RWPE1 (cell line): ENCODE measurements around the gene DNAJA4.

Experiments used
- CTCF ChIA-PET: fragments of 350-600 bp; sonication (Branson Sonifier 250); formaldehyde crosslinking; extraction: SDS; loops from one replicate; lab custom pipeline; 2021; lab: Yijun Ruan, JAX
- POLR2A ChIA-PET: fragments of 400-600 bp; formaldehyde crosslinking; extraction: SDS; loops from one replicate; lab custom pipeline; 2020; ENCODE audit warnings: antibody characterized with exemption; ENCODE audit not compliant: low non-redundant PET; lab: Yijun Ruan, JAX
- DNase-seq: peaks from one replicate; pipeline ENCODE4 v3.0.0; 2012; ENCODE audit warnings: low spot score
- H3K27ac ChIP-seq: fragments of 450-650 bp; 2 replicates; pipeline ENCODE4 v1.5.1; 2017
- CTCF ChIP-seq: fragments of 450-650 bp; conservative IDR thresholded peaks from 2 replicates; pipeline ENCODE4 v1.5.1; 2017; ENCODE audit warnings: low read depth, mild to moderate bottlenecking

The DNAJA4 gene

GRCh38 chr15:78264304-78265136 is at the start of gene DNAJA4:
DNAJA4 (plus strand) TSS chr15:78264562; CDS start chr15:78264764, 202 bp downstream.
- ChIA-PET CTCF (interaction anchor here (0.7 kb wide), 1 partner anchor 11 kb away, joined by 3 read pairs; no protein-coding TSS in a partner anchor), POLR2A (no interaction called here)
- H3K27ac ChIP-seq = no peak within 1 kb of the TSS
- DNase-seq = no peak
- TF ChIP-seq CTCF = no peak

GRCh38 chr15:78216276-78217104 is 47.9 kb upstream of the DNAJA4 start:
- POLR2A ChIA-PET = no interaction called here
- CTCF ChIA-PET = no interaction called here
- peak overlapping the region; percentile 67 for H3K27ac ChIP-seq
- DNase-seq = peak; percentile 52
- no peak for TF ChIP-seq CTCF

- no peak overlapping the region for H3K27ac ChIP-seq
- ChIA-PET POLR2A (no interaction called here), CTCF (interaction anchor here (0.6 kb wide), 1 partner anchor 287 kb away, joined by 4 read pairs; no protein-coding TSS in a partner anchor)
- TF ChIP-seq CTCF = no peak
- DNase-seq = no peak
Observed at GRCh38 chr15:78220713-78221112, 43.6 kb upstream of the DNAJA4 start.

GRCh38 chr15:78222745-78223395 is 41.5 kb upstream of the DNAJA4 start:
- CTCF ChIA-PET = interaction anchor here (0.7 kb wide), 1 partner anchor 448 kb away, joined by 3 read pairs; no protein-coding TSS in a partner anchor

GRCh38 chr15:78223396-78224022 is 40.9 kb upstream of the DNAJA4 start:
- POLR2A ChIA-PET = no interaction called here
- TF ChIP-seq CTCF = no peak
- DNase-seq = no peak
- CTCF ChIA-PET = no interaction called here
- no peak overlapping the region for H3K27ac ChIP-seq

More at GRCh38 chr15:78222745-78223395, 41.5 kb upstream of the DNAJA4 start:
- POLR2A ChIA-PET = no interaction called here
- no peak overlapping the region for H3K27ac ChIP-seq
- TF ChIP-seq CTCF = no peak
- no peak for DNase-seq
